ENCODE results near the gene SCN9A. TPM values are rescaled to one million over a fixed set of nuclear protein-coding genes. Genes with fewer than 3 reads are reported as not detected.
"Not testable (repeated sequence)": the region's sequence is repeated elsewhere in the genome, so short reads cannot be mapped to it uniquely, and the experiment has no call there.

Gene SCN9A
- total RNA-seq, 3 donors from 2014 or later (not counting 1 experiment from before 2014, with no cell fraction given), result 0.28 to 1.4 (median 0.39) TPM

DNA sequence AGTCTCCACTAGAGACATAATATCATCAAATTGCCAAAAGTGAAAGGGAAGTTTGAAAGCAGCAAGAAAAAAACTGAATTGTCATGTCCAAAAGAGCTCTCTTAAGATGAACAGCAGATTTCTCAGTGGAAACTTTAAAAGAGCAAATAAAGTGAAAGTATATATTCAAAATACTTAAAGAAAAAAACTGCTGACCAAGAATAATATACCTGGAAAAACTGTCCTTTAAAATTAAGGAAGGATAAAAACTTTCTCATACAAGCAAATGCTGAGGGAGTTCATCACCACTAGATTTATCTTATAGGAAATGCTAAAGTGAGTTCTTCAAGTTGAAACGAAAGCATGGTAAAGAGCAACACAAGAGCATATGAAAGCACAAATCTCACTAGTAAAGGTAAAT, 164.7 kb downstream of the SCN9A start:
- Mint-ChIP-seq H3K27ac (no peak overlapping the region), H3K4me1 (no peaks in the 10 kb centered on the region), H3K9me3 (peaks cover 12 to 33% of the 10 kb centered on the region in 2 donors), H3K36me3 (peaks cover 8% of the 10 kb centered on the region), H3K27me3 (ENCODE audit: low read depth in 2 of 2) (no peaks in the 10 kb centered on the region), H3K4me3 (no peak overlapping the region)
- H3K4me1 ChIP-seq (ENCODE audit: control insufficient read depth, insufficient read depth, low read length), result no peaks in the 10 kb centered on the region
- H3K36me3 ChIP-seq (ENCODE audit: control insufficient read depth, insufficient read depth, low read length), result no peaks in the 10 kb centered on the region
- H3K9me3 ChIP-seq (ENCODE audit: control insufficient read depth, insufficient read depth, low read length), result no peaks in the 10 kb centered on the region
- WGBS (ENCODE audit: insufficient coverage), result no CpG with 5 or more reads among the region's 1 CpG
- TF ChIP-seq, protein P1, sequence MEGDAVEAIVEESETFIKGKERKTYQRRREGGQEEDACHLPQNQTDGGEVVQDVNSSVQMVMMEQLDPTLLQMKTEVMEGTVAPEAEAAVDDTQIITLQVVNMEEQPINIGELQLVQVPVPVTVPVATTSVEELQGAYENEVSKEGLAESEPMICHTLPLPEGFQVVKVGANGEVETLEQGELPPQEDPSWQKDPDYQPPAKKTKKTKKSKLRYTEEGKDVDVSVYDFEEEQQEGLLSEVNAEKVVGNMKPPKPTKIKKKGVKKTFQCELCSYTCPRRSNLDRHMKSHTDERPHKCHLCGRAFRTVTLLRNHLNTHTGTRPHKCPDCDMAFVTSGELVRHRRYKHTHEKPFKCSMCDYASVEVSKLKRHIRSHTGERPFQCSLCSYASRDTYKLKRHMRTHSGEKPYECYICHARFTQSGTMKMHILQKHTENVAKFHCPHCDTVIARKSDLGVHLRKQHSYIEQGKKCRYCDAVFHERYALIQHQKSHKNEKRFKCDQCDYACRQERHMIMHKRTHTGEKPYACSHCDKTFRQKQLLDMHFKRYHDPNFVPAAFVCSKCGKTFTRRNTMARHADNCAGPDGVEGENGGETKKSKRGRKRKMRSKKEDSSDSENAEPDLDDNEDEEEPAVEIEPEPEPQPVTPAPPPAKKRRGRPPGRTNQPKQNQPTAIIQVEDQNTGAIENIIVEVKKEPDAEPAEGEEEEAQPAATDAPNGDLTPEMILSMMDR (IDR thresholded peaks at IDR 0.05), result no peak
- ATAC-seq (no peak), DNase-seq (no peak)
- H3K27ac ChIP-seq (ENCODE audit: low read length), result no peak overlapping the region
- H3K4me3 ChIP-seq (ENCODE audit: low read length), result no peak overlapping the region
- no peaks in the 10 kb centered on the region for H3K27me3 ChIP-seq (ENCODE audit: control insufficient read depth, insufficient read depth, low read length)
- intact Hi-C loops (cut with micrococcal nuclease), result no loop called here

DNA sequence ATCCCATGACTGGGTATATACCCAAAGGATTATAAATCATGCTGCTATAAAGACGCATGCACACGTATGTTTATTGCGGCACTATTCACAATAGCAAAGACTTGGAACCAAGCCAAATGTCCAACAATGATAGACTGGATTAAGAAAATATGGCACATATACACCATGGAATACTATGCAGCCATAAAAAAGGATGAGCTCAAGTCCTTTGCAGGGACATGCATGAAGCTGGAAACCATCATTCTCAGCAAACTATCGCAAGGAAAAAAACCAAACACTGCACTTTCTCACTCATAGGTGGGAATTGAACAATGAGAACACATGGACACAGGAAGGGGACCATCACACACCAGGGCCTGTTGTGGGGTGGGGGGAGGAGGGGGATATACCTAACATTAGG, 165.8 kb downstream of the SCN9A start:
- H3K4me1 Mint-ChIP-seq; H3K4me3 ChIP-seq (ENCODE audit: low read length); H3K27ac ChIP-seq (ENCODE audit: low read length); H3K27me3 Mint-ChIP-seq (ENCODE audit: low read depth in 2 of 2); H3K4me1 ChIP-seq (ENCODE audit: control insufficient read depth, insufficient read depth, low read length); H3K36me3 Mint-ChIP-seq; H3K9me3 ChIP-seq (ENCODE audit: control insufficient read depth, insufficient read depth, low read length); DNase-seq; H3K27ac Mint-ChIP-seq; H3K36me3 ChIP-seq (ENCODE audit: control insufficient read depth, insufficient read depth, low read length); intact Hi-C loops (cut with micrococcal nuclease); H3K4me3 Mint-ChIP-seq; ATAC-seq; H3K27me3 ChIP-seq (ENCODE audit: control insufficient read depth, insufficient read depth, low read length): not testable (repeated sequence)
- H3K9me3 Mint-ChIP-seq, result peaks cover 13 to 26% of the 10 kb centered on the region in 2 donors
- no CpG with 5 or more reads among the region's 4 CpGs for WGBS (ENCODE audit: insufficient coverage)

DNA sequence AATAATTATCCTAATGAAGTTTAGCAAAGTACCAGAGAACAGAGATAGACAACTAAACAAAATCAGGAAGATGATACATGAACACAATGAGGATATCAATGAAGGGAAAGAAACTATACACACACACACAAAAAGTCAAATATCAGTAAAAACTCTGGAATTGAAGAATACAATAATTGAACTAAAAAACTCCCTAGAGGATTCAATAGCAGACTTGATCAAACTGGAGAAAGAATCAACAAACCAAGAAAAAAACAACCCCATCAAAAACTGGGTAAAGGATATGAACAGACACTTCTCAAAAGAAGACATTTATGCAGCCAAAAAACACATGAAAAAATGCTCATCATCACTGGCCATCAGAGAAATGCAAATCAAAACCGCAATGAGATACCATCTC, 166.4 kb downstream of the SCN9A start:
- H3K27ac Mint-ChIP-seq; H3K4me1 ChIP-seq (ENCODE audit: control insufficient read depth, insufficient read depth, low read length); H3K9me3 ChIP-seq (ENCODE audit: control insufficient read depth, insufficient read depth, low read length); H3K4me3 Mint-ChIP-seq; H3K36me3 ChIP-seq (ENCODE audit: control insufficient read depth, insufficient read depth, low read length); DNase-seq; H3K4me3 ChIP-seq (ENCODE audit: low read length); intact Hi-C loops (cut with micrococcal nuclease); H3K27me3 ChIP-seq (ENCODE audit: control insufficient read depth, insufficient read depth, low read length); H3K4me1 Mint-ChIP-seq; H3K27ac ChIP-seq (ENCODE audit: low read length); ATAC-seq; H3K27me3 Mint-ChIP-seq (ENCODE audit: low read depth in 2 of 2); H3K36me3 Mint-ChIP-seq: not testable (repeated sequence)
- WGBS (ENCODE audit: insufficient coverage), result no CpG with 5 or more reads among the region's 1 CpG
- peaks cover 13 to 26% of the 10 kb centered on the region in 2 donors for H3K9me3 Mint-ChIP-seq

DNA sequence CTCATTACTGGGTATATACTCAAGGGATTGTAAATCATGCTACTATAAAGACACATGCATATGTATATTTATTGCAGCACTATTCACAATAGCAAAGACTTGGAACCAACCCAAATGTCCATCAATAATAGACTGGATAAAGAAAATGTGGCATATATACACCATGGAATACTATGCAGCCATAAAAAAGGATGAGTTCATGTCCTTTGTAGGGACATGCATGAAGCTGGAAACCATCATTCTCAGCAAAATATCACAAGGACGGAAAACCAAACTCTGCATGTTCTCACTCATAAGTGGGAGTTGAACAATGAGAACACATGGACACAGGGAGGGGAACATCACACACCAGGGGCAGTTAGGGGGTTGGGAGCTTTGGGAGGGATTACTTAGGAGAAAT, 169.6 kb downstream of the SCN9A start:
- H3K27me3 ChIP-seq (ENCODE audit: control insufficient read depth, insufficient read depth, low read length); H3K27ac ChIP-seq (ENCODE audit: low read length); intact Hi-C loops (cut with micrococcal nuclease); H3K4me3 ChIP-seq (ENCODE audit: low read length); ATAC-seq; H3K4me3 Mint-ChIP-seq; H3K4me1 ChIP-seq (ENCODE audit: control insufficient read depth, insufficient read depth, low read length); H3K4me1 Mint-ChIP-seq; H3K9me3 ChIP-seq (ENCODE audit: control insufficient read depth, insufficient read depth, low read length); H3K27ac Mint-ChIP-seq; H3K36me3 ChIP-seq (ENCODE audit: control insufficient read depth, insufficient read depth, low read length); DNase-seq; H3K36me3 Mint-ChIP-seq; H3K27me3 Mint-ChIP-seq (ENCODE audit: low read depth in 2 of 2): not testable (repeated sequence)
- no CpG with 5 or more reads among the region's 1 CpG for WGBS (ENCODE audit: insufficient coverage)
- H3K9me3 Mint-ChIP-seq, result peaks cover 7 to 14% of the 10 kb centered on the region in 2 donors

DNA sequence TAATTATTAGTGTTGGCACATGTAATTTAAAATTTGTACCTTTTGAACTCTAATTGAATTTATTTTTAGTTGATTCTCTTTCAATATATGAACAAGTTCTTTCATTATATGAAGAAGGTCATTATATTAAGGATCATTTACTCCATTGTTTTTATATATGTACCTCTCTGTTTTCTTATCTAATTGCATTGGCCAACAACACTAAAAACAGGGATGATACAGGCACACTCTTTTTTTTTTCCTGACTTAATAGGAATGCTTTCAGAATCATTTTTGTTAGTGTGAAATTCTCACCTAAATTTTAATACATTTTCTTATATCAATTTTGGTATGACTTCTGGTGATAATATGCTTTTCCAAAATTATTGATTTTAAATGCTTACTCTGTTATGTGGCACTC, 173.0 kb downstream of the SCN9A start:
- TF ChIP-seq, protein P1 (IDR thresholded peaks at IDR 0.05), result no peak
- no peaks in the 10 kb centered on the region for H3K4me1 Mint-ChIP-seq
- intact Hi-C loops (cut with micrococcal nuclease), result no loop called here
- no peaks in the 10 kb centered on the region for H3K27me3 Mint-ChIP-seq (ENCODE audit: low read depth in 2 of 2)
- ATAC-seq (no peak), DNase-seq (no peak)
- no peaks in the 10 kb centered on the region for H3K36me3 Mint-ChIP-seq
- H3K4me3 Mint-ChIP-seq, result no peak overlapping the region
- no peaks in the 10 kb centered on the region for H3K27me3 ChIP-seq (ENCODE audit: control insufficient read depth, insufficient read depth, low read length)
- H3K9me3 ChIP-seq (ENCODE audit: control insufficient read depth, insufficient read depth, low read length), result no peaks in the 10 kb centered on the region
- H3K4me3 ChIP-seq (ENCODE audit: low read length), result no peak overlapping the region
- H3K27ac Mint-ChIP-seq, result no peak overlapping the region
- H3K36me3 ChIP-seq (ENCODE audit: control insufficient read depth, insufficient read depth, low read length), result no peaks in the 10 kb centered on the region
- H3K9me3 Mint-ChIP-seq, result peaks cover 7% of the 10 kb centered on the region in 2 donors
- H3K4me1 ChIP-seq (ENCODE audit: control insufficient read depth, insufficient read depth, low read length), result no peaks in the 10 kb centered on the region
- H3K27ac ChIP-seq (ENCODE audit: low read length), result no peak overlapping the region
